ENCODE results near the gene SOX6.
A peak's percentile ranks its signal among the peaks of the same experiment; 100 is the strongest.

SOX6 gene

DNA sequence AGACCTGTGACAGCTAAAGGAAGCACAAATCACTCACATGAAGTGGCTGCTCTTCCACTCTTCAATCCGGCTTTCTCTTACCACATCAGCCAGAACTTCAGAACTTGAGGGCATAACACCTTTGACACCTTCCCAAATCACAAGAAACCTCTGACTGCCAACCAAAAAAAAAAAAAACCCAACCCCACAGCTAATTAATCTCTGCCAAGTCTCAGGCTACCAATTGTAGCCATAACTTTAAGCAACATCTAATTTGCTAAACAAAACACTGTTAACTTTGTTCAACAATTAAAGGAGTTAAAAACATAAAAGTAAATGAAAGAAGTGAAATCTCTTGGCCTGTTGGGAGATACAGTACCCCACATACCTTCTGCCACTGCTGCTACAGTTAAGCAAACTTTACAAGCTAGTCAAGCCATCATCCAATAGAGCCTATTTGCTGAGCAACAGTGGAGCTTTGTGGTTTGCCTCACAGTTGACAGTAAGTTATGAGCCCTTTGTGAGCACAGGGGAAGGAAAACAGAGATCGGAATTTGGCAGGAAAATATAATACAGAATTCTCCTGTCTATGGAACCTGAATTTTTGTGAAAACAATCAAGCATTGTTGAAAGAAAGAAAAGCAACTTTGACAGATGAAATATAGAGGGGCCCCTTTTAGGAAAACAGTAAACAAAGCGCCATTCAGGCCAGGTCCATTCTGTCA, at the start of gene SOX6:
Gene SOX6 (minus strand): TSS at position 490 of the 704 bp plus-strand sequence. CDS start 15,298 bp downstream, outside the sequence.
- H3K4me3 ChIP-seq (ENCODE audit: low read length) = no peak within 1 kb of the TSS
- TF ChIP-seq, protein P1, sequence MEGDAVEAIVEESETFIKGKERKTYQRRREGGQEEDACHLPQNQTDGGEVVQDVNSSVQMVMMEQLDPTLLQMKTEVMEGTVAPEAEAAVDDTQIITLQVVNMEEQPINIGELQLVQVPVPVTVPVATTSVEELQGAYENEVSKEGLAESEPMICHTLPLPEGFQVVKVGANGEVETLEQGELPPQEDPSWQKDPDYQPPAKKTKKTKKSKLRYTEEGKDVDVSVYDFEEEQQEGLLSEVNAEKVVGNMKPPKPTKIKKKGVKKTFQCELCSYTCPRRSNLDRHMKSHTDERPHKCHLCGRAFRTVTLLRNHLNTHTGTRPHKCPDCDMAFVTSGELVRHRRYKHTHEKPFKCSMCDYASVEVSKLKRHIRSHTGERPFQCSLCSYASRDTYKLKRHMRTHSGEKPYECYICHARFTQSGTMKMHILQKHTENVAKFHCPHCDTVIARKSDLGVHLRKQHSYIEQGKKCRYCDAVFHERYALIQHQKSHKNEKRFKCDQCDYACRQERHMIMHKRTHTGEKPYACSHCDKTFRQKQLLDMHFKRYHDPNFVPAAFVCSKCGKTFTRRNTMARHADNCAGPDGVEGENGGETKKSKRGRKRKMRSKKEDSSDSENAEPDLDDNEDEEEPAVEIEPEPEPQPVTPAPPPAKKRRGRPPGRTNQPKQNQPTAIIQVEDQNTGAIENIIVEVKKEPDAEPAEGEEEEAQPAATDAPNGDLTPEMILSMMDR (conservative IDR thresholded peaks at IDR 0.05; ENCODE audit: low read length) = no peak
- peak; percentile 6 for DNase-seq (ENCODE audit: low read depth)

DNA sequence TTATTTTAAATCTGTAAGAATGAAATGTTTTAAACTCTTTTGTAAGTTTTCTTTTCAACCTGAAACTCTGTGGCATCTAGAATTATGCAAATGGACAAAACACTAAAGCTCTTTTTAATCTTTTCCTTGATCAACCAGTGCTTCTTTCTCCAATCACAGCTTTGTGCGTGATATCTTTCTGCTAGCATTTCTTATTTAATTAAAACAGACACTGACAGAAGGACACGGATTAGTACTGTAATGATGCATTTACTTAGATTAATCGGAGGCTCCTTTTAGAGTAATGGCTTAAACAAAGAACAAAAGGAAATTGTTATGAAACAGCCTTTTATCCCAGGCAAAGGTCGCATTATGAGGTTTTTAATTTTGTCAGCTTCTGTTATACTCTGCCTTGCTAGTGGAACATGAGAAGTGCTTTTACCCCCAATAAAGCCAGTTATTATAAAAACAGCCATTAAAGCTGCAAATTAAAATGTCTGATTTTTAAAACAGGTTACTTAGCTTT, 48.5 kb upstream of the SOX6 start:
- TF ChIP-seq, protein P1 (conservative IDR thresholded peaks at IDR 0.05; ENCODE audit: low read length) = no peak
- DNase-seq (ENCODE audit: low read depth) = no peak
- H3K4me3 ChIP-seq (ENCODE audit: low read length) = no peak overlapping the region

DNA sequence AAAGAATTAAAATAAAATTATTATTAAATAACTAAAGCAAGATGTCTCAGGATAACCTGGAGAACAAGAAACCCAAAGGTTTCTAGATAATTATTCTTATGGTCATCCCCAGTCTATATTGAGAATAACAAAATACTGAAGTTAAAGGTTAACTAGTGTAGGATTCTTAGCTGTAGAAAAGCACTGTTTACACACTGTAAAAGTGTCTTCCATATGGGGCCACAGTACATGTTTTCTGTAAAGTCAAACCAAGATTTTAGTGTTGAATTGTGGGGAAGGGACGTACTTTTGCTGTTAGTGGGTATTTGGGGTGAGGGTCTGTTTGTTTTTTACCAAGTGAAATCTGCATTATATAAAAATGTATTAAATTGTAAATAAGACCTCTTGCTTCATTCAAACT, 47.5 kb upstream of the SOX6 start:
- no peak overlapping the region for H3K4me3 ChIP-seq (ENCODE audit: low read length)
- DNase-seq (ENCODE audit: low read depth) = no peak
- TF ChIP-seq, protein P1 (conservative IDR thresholded peaks at IDR 0.05; ENCODE audit: low read length) = no peak

DNA sequence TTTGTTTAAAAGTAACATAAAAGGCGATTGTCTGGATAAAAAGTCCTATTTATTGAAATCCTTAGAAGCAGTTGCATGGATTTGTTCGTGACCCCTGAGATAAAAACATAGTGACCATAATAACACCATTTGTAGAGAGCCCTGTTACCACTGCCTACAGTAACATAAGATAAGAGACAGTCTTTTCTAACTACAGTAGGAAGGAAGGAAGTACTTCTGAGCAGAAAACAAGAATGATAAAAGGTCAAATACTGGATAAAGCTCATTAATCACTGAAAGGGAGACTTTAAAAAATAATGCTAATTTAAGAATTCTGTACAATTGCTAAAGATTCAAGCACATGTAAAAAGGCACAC, 47.1 kb upstream of the SOX6 start:
- TF ChIP-seq, protein P1 (conservative IDR thresholded peaks at IDR 0.05; ENCODE audit: low read length) = no peak
- no peak overlapping the region for H3K4me3 ChIP-seq (ENCODE audit: low read length)
- no peak for DNase-seq (ENCODE audit: low read depth)

DNA sequence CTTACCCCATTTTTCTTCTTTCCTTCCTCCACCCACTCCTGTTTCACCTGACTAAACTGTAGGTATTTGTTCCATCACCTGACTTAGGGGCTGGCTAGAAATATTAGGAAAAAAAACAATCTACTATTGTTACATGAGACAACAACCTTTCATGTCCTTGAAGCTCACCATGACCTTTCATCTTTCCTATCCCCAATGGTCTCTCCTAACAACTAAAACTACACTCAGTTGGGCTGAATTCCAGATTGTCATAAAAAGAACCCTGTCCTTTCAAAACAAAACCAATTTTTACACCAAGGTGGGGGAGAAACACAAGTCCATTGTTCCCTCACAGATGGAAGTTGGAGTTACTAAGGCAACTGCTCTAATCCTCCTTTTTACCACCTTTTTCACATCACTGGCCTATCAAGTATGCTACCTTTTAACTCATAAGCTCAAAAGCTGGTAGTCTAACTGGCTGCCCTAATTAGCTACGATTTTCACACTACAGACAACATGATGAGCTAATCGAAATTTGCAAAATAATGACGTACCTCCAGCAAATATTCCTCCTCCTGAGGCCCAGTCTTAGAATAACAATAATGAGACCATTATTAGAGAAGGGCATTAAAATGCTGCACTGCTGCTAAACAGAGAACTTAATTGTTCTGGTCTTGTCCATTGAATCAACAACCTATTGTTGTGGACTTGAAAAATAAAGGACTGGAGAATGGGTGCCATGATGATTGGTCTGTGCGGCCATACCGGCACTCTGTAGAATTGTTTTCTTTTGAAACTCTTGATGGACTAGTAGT, 46.5 kb upstream of the SOX6 start:
- TF ChIP-seq, protein P1 (conservative IDR thresholded peaks at IDR 0.05; ENCODE audit: low read length) = no peak
- H3K4me3 ChIP-seq (ENCODE audit: low read length) = no peak overlapping the region
- DNase-seq (ENCODE audit: low read depth) = no peak

DNA sequence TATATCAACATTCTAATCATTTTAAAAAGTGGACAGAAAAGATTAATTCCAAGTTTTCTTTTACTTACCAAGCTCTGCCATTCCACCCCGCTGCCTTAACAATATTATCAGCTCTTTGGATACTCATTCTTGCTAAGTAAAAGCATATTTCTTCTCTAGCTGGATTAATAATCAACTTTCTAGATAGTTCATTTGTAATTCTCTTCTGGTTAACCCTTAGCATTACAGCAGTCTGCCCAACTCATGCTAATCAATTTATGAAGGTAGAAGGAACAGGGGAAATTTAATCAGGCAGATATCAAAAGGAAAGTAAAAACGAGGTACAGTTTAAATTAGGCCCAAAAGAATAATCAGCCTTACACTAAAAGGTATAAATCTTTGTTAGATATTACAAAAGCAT, 41.0 kb upstream of the SOX6 start:
- DNase-seq (ENCODE audit: low read depth) = no peak
- no peak overlapping the region for H3K4me3 ChIP-seq (ENCODE audit: low read length)
- TF ChIP-seq, protein P1 (conservative IDR thresholded peaks at IDR 0.05; ENCODE audit: low read length) = no peak
